Gastrocnemius medialis (tissue), 4 donors: Measurements from ENCODE around the gene HRH2.

ENCODE experiments used
- POLR2A ChIP-seq, 2 donors: fragments of 450-650 bp; IDR thresholded peaks; one replicate each; pipeline ENCODE4 v1.6.1; 2017; ENCODE audit warnings: antibody characterized with exemption in 2 of 2, mild to moderate bottlenecking in 2 of 2, moderate library complexity in 2 of 2
- TF ChIP-seq, protein P1 (sequence below), 5 experiments: fragments of 450-650 bp in 3 of 5; fragments of 200-600 bp in 2 of 5; sonication (generic) in 2 of 5; IDR thresholded peaks in 4 of 5; conservative IDR thresholded peaks in 1 of 5; 1 replicate in 4 of 5; 2 replicates in 1 of 5; pipeline ENCODE4 v1.5.1; 2016 to 2019; ENCODE audit warnings: antibody characterized with exemption in 5 of 5, mild to moderate bottlenecking in 3 of 5, moderate library complexity in 3 of 5

DNA sequence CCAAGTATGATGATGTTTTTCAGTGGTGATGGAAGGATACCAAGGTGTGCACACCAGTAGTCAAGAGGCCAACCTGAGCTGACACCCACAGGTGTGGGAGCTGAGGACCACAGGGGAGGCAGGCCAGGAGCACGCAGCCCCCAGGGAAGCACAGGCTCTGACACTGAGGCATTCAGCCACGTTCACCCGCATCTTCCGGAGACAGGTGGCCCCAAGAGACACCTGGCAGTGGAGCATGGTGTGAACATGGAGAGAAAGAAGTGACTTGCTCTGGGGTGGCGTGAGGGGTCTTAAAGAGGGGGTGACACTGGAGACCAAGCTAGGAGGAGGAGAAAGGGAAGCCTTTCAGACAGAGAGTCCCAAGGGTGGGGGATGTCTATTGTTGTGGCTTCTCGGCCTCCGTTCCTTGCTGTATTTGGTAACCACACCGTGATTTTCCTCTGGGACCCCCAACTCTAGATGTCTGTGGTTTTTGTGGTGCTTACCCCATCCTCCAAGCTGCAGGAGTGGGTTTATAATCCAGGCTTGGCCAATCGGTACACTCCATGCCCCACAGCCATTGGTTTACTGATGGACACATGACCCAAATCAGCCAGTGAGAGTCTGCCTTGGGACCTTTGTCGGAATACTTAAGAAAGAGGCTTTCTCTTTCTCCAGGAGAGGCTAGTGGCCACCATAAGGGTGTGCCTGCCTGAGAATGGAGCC, 84.6 kb downstream of the HRH2 start:
- TF ChIP-seq, protein P1, sequence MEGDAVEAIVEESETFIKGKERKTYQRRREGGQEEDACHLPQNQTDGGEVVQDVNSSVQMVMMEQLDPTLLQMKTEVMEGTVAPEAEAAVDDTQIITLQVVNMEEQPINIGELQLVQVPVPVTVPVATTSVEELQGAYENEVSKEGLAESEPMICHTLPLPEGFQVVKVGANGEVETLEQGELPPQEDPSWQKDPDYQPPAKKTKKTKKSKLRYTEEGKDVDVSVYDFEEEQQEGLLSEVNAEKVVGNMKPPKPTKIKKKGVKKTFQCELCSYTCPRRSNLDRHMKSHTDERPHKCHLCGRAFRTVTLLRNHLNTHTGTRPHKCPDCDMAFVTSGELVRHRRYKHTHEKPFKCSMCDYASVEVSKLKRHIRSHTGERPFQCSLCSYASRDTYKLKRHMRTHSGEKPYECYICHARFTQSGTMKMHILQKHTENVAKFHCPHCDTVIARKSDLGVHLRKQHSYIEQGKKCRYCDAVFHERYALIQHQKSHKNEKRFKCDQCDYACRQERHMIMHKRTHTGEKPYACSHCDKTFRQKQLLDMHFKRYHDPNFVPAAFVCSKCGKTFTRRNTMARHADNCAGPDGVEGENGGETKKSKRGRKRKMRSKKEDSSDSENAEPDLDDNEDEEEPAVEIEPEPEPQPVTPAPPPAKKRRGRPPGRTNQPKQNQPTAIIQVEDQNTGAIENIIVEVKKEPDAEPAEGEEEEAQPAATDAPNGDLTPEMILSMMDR (IDR thresholded peaks at IDR 0.05 in 4 of 5, conservative IDR thresholded peaks at IDR 0.05 in 1 of 5), result no peak
- no peak for TF ChIP-seq POLR2A (IDR thresholded peaks at IDR 0.05)
